ENCODE results near the gene TTLL12.
A peak's percentile ranks its signal among the peaks of the same experiment; 100 is the strongest.

TTLL12 gene

GRCh38 chr22:43171019-43171491, 15.9 kb downstream of the TTLL12 start:
- no peak for DNase-seq

- DNase-seq: no peak
Measured at GRCh38 chr22:43170131-43170480, 16.8 kb downstream of the TTLL12 start.

GRCh38 chr22:43169310-43170130, 17.4 kb downstream of the TTLL12 start:
- no peak for DNase-seq

- DNase-seq: no peak
Measured at GRCh38 chr22:43168471-43169309, 18.2 kb downstream of the TTLL12 start.

GRCh38 chr22:43167001-43167589, 19.8 kb downstream of the TTLL12 start:
- DNase-seq: no peak

GRCh38 chr22:43166132-43166930, 20.6 kb downstream of the TTLL12 start:
- no peak for DNase-seq

GRCh38 chr22:43164636-43165035, 22.3 kb downstream of the TTLL12 start:
- DNase-seq: peak; percentile 45

- no peak for DNase-seq
Measured at GRCh38 chr22:43163241-43163795, 23.6 kb downstream of the TTLL12 start.

- no peak for DNase-seq
Measured at GRCh38 chr22:43162412-43163150, 24.4 kb downstream of the TTLL12 start.

- no peak for DNase-seq
Measured at GRCh38 chr22:43160497-43161126, 26.3 kb downstream of the TTLL12 start.

GRCh38 chr22:43159484-43160178, 27.3 kb downstream of the TTLL12 start:
- peak; percentile 89 for DNase-seq

- DNase-seq: no peak
Measured at GRCh38 chr22:43158778-43159483, 28.0 kb downstream of the TTLL12 start.

GRCh38 chr22:43157874-43158546, 28.9 kb downstream of the TTLL12 start:
- DNase-seq: no peak

- no peak for DNase-seq
Measured at GRCh38 chr22:43156413-43156812, 30.5 kb downstream of the TTLL12 start.

- peak; percentile 69 for DNase-seq
Measured at GRCh38 chr22:43155789-43156188, 31.1 kb downstream of the TTLL12 start.

- DNase-seq: no peak
Measured at GRCh38 chr22:43154887-43155536, 31.9 kb downstream of the TTLL12 start.

GRCh38 chr22:43153899-43154298, 33.0 kb downstream of the TTLL12 start:
- no peak for DNase-seq

GRCh38 chr22:43152357-43153071, 34.4 kb downstream of the TTLL12 start:
- DNase-seq: peak; percentile 60
